Measurements from ENCODE around the gene NECTIN2.

- TF ChIP-seq SUZ12 (IDR thresholded peaks at IDR 0.05) = no peak
- TF ChIP-seq BHLHE40 (IDR thresholded peaks at IDR 0.05; ENCODE audit: borderline replicate concordance) = no peak
- no peak for TF ChIP-seq CTBP1 (IDR thresholded peaks at IDR 0.05; ENCODE audit: borderline replicate concordance)
- no peak for TF ChIP-seq TARDBP (IDR thresholded peaks at IDR 0.05)
- no peak for TF ChIP-seq ZNF384 (IDR thresholded peaks at IDR 0.05)
- no peak for TF ChIP-seq SP1 (IDR thresholded peaks at IDR 0.05)
- TF ChIP-seq FOXM1 (IDR thresholded peaks at IDR 0.05; ENCODE audit: borderline replicate concordance) = no peak
Measured at GRCh38 chr19:44811122-44811419, 35.0 kb upstream of the NECTIN2 start.
